OCI-M2 (cell line): Measurements from ENCODE around the gene FLRT1.
A peak's percentile ranks its signal among the peaks of the same experiment; 100 is the strongest.

Experiments
- DNase-seq: peaks from one replicate; lab custom pipeline; 2025; ENCODE audit not compliant: unreplicated experiment; lab: John Stamatoyannopoulos, UW

Gene FLRT1

GRCh38 chr11:64006398-64006797, 29.3 kb upstream of the FLRT1 start:
- no peak for DNase-seq

GRCh38 chr11:64007160-64007628, 28.5 kb upstream of the FLRT1 start:
- DNase-seq, result no peak

GRCh38 chr11:64007629-64008282, 28.0 kb upstream of the FLRT1 start:
- DNase-seq, result peak; percentile 71

- DNase-seq, result no peak
Observed at GRCh38 chr11:64008283-64008913, 27.3 kb upstream of the FLRT1 start.

- no peak for DNase-seq
Observed at GRCh38 chr11:64008914-64009633, 26.7 kb upstream of the FLRT1 start.

GRCh38 chr11:64009710-64010109, 26.0 kb upstream of the FLRT1 start:
- no peak for DNase-seq

GRCh38 chr11:64010783-64011182, 24.9 kb upstream of the FLRT1 start:
- DNase-seq, result no peak

- DNase-seq, result no peak
Observed at GRCh38 chr11:64011371-64011770, 24.4 kb upstream of the FLRT1 start.

- no peak for DNase-seq
Observed at GRCh38 chr11:64013141-64013896, 22.4 kb upstream of the FLRT1 start.

- no peak for DNase-seq
Observed at GRCh38 chr11:64014356-64014755, 21.4 kb upstream of the FLRT1 start.

- no peak for DNase-seq
Observed at GRCh38 chr11:64015510-64015909, 20.2 kb upstream of the FLRT1 start.

- no peak for DNase-seq
Observed at GRCh38 chr11:64015935-64016845, 19.5 kb upstream of the FLRT1 start.

GRCh38 chr11:64017945-64018224, 17.8 kb upstream of the FLRT1 start:
- DNase-seq, result no peak

- DNase-seq, result no peak
Observed at GRCh38 chr11:64018310-64018709, 17.4 kb upstream of the FLRT1 start.

GRCh38 chr11:64019106-64020037, 16.4 kb upstream of the FLRT1 start:
- no peak for DNase-seq

GRCh38 chr11:64020976-64021756, 14.6 kb upstream of the FLRT1 start:
- DNase-seq, result no peak

GRCh38 chr11:64021757-64022093, 14.0 kb upstream of the FLRT1 start:
- DNase-seq, result no peak

GRCh38 chr11:64022125-64022784, 13.5 kb upstream of the FLRT1 start:
- no peak for DNase-seq
